HG03354 (cell line): ENCODE data around the gene RPS6KC1.
"Not testable (repeated sequence)": the region's sequence is repeated elsewhere in the genome, so short reads cannot be mapped to it uniquely, and the experiment has no call there.

ENCODE experiments used
- ATAC-seq: cut with Tn5 transposase; IDR thresholded peaks from one replicate; pipeline ENCODE4 v1.9.1; 2021; ENCODE audit warnings: mild to moderate bottlenecking; ENCODE audit not compliant: unreplicated experiment, poor library complexity, severe bottlenecking

The RPS6KC1 gene

GRCh38 chr1:213103377-213104306 is 52.6 kb downstream of the RPS6KC1 start:
- ATAC-seq, result peak; percentile 59

- no peak for ATAC-seq
These were observed 53.6 kb downstream of the RPS6KC1 start for GRCh38 chr1:213104604-213105003.

GRCh38 chr1:213106298-213106697 is 55.3 kb downstream of the RPS6KC1 start:
- no peak for ATAC-seq

- ATAC-seq, result no peak
These were observed 56.6 kb downstream of the RPS6KC1 start for GRCh38 chr1:213107613-213108012.

GRCh38 chr1:213110349-213111300 is 59.6 kb downstream of the RPS6KC1 start:
- ATAC-seq, result peak; percentile 72

- no peak for ATAC-seq
These were observed 60.5 kb downstream of the RPS6KC1 start for GRCh38 chr1:213111502-213111901.

- ATAC-seq, result not testable (repeated sequence)
These were observed 61.7 kb downstream of the RPS6KC1 start for GRCh38 chr1:213112723-213113122.

GRCh38 chr1:213117699-213118180 is 66.7 kb downstream of the RPS6KC1 start:
- not testable (repeated sequence) for ATAC-seq

- ATAC-seq, result no peak
These were observed 68.8 kb downstream of the RPS6KC1 start for GRCh38 chr1:213119794-213120193.

GRCh38 chr1:213120386-213120785 is 69.3 kb downstream of the RPS6KC1 start:
- no peak for ATAC-seq

- no peak for ATAC-seq
These were observed 69.9 kb downstream of the RPS6KC1 start for GRCh38 chr1:213120961-213121360.

- ATAC-seq, result no peak
These were observed 71.5 kb downstream of the RPS6KC1 start for GRCh38 chr1:213122514-213122929.

GRCh38 chr1:213123087-213123486 is 72.0 kb downstream of the RPS6KC1 start:
- ATAC-seq, result no peak

- ATAC-seq, result no peak
These were observed 72.5 kb downstream of the RPS6KC1 start for GRCh38 chr1:213123536-213123935.

- ATAC-seq, result no peak
These were observed 73.5 kb downstream of the RPS6KC1 start for GRCh38 chr1:213124590-213124989.

- no peak for ATAC-seq
These were observed 74.6 kb downstream of the RPS6KC1 start for GRCh38 chr1:213125643-213126042.

GRCh38 chr1:213127074-213127473 is 76.0 kb downstream of the RPS6KC1 start:
- no peak for ATAC-seq

- no peak for ATAC-seq
These were observed 81.0 kb downstream of the RPS6KC1 start for GRCh38 chr1:213131851-213132655.

- no peak for ATAC-seq
These were observed 84.5 kb downstream of the RPS6KC1 start for GRCh38 chr1:213135572-213135971.
